GM12878 (cell line): ENCODE measurements around the gene RFFL. TPM values are rescaled to one million over a fixed set of nuclear protein-coding genes. Genes with fewer than 3 reads are reported as not detected.

Experiments
- ATAC-seq: fragments of 200-7000 bp; cut with Tn5 transposase; 3 replicates; pipeline ENCODE4 v1.9.1; 2020; ENCODE audit warnings: mild to moderate bottlenecking, moderate library complexity
- BruUV-seq: library from RNA; stranded (reverse); fragments of 400-500 nt; replicated peaks from 2 replicates; lab custom pipeline; 2021; lab: Mats Ljungman, UMichigan
- CTCF ChIA-PET: fragments of 300-600 bp; sonication (Branson Sonifier 250); formaldehyde crosslinking; extraction: SDS; loops from one replicate; lab custom pipeline; 2021; ENCODE audit warnings: inconsistent platforms; lab: Yijun Ruan, JAX
- POLR2A ChIA-PET: fragments of 350-600 bp; formaldehyde crosslinking; extraction: SDS; loops from one replicate; lab custom pipeline; 2021; ENCODE audit warnings: inconsistent platforms; lab: Charles Lee
- RAD21 ChIA-PET: fragments of 300-600 bp; sonication (Branson Sonifier 250); formaldehyde crosslinking; loops from one replicate; lab custom pipeline; 2023; ENCODE audit warnings: antibody characterized with exemption; ENCODE audit not compliant: unreplicated experiment; lab: Charles Lee
- SMC1A ChIA-PET: fragments of 300-600 bp; sonication (Branson Sonifier 250); formaldehyde crosslinking; loops from one replicate; lab custom pipeline; 2023; ENCODE audit not compliant: unreplicated experiment, uncharacterized antibody; lab: Charles Lee
- DNase-seq: peaks from one replicate; pipeline ENCODE4 v3.0.0-alpha.2; 2011; ENCODE audit warnings: low read depth, low spot score
- FAIRE-seq: peaks from 3 replicates; lab custom pipeline; 2011; peaks lifted over from hg19 to GRCh38; lab: Jason Lieb, UNC
- H2AFZ ChIP-seq: 2 replicates; pipeline ENCODE4 v1.6.0; 2011; ENCODE audit warnings: low read depth, low read length, control low read depth; ENCODE audit not compliant: control insufficient read depth
- H3K27ac ChIP-seq: 2 replicates; pipeline ENCODE4 v1.5.1; 2011; ENCODE audit warnings: control low read depth; ENCODE audit not compliant: control insufficient read depth, insufficient read depth
- H3K27me3 ChIP-seq, 2 experiments: replicated peaks in 1 of 2; 2 replicates each; pipeline versions ENCODE4 v1.6.0 to v1.6.1; 2011; ENCODE audit warnings: low read length in 1 of 2; ENCODE audit not compliant: control insufficient read depth in 2 of 2, insufficient read depth in 2 of 2
- H3K36me3 ChIP-seq, 2 experiments: 2 replicates each; pipeline ENCODE4 v1.5.1; 2011; ENCODE audit warnings: low read length in 1 of 2; ENCODE audit not compliant: control insufficient read depth in 2 of 2, insufficient read depth in 2 of 2
- H3K4me1 ChIP-seq: 2 replicates; pipeline ENCODE4 v1.6.1; 2011; ENCODE audit warnings: mild to moderate bottlenecking, low read length, moderate library complexity, mixed read lengths; ENCODE audit not compliant: control insufficient read depth, insufficient read depth
- H3K4me2 ChIP-seq: 2 replicates; pipeline ENCODE4 v1.6.0; 2011; ENCODE audit warnings: control low read depth; ENCODE audit not compliant: control insufficient read depth, insufficient read depth
- H3K4me3 ChIP-seq: fragments of 200-600 bp; sonication (generic); 2 replicates; pipeline ENCODE4 v1.5.1; 2016
- H3K79me2 ChIP-seq: 2 replicates; pipeline ENCODE4 v1.6.0; 2011; ENCODE audit warnings: low read length; ENCODE audit not compliant: control insufficient read depth, insufficient read depth
- H3K9ac ChIP-seq: 2 replicates; pipeline ENCODE4 v1.8.0; 2011; ENCODE audit warnings: low read length, control low read depth, mixed read lengths; ENCODE audit not compliant: control insufficient read depth, insufficient read depth
- H3K9me3 ChIP-seq: replicated peaks from 3 replicates; pipeline ENCODE4 v1.5.1; 2011; ENCODE audit warnings: mild to moderate bottlenecking, low read length; ENCODE audit not compliant: control insufficient read depth, insufficient read depth
- H4K20me1 ChIP-seq: 2 replicates; pipeline ENCODE4 v1.6.0; 2011; ENCODE audit not compliant: control insufficient read depth, insufficient read depth
- ASH2L ChIP-seq: fragments of 300-600, 200-600 bp; sonication (generic); IDR thresholded peaks from 2 replicates; pipeline ENCODE4 v1.6.1; 2017; ENCODE audit warnings: low read depth, mild to moderate bottlenecking, borderline replicate concordance
- CBFB ChIP-seq: IDR thresholded peaks from 2 replicates; pipeline ENCODE4 v1.6.1; 2016; ENCODE audit warnings: antibody characterized with exemption, low read depth
- CHD2 ChIP-seq: IDR thresholded peaks from 2 replicates; pipeline ENCODE4 v1.6.1; 2011; ENCODE audit warnings: low read depth, low read length, improper control_type of control experiment, borderline replicate concordance
- CREM ChIP-seq: IDR thresholded peaks from 2 replicates; pipeline ENCODE4 v1.6.1; 2014; ENCODE audit warnings: antibody characterized with exemption, low read depth
- HDGF ChIP-seq: fragments of 450-650 bp; IDR thresholded peaks from 2 replicates; pipeline ENCODE4 v1.6.1; 2016; ENCODE audit warnings: antibody characterized with exemption
- NR2C1 ChIP-seq: fragments of 450-650 bp; IDR thresholded peaks from 2 replicates; pipeline ENCODE4 v1.6.1; 2017; ENCODE audit warnings: antibody characterized with exemption, mild to moderate bottlenecking, moderate library complexity
- RB1 ChIP-seq: fragments of 450-650 bp; formaldehyde crosslinking; IDR thresholded peaks from 2 replicates; pipeline ENCODE4 v1.6.1; 2017; ENCODE audit warnings: mild to moderate bottlenecking, borderline replicate concordance
- SREBF1 ChIP-seq: IDR thresholded peaks from 2 replicates; pipeline ENCODE4 v1.6.1; 2012; ENCODE audit warnings: mild to moderate bottlenecking, low read length
- WGBS: methylation state at CpG from one replicate; pipeline ENCODE4 v1.1.6; 2016; ENCODE audit warnings: low lambda C conversion rate; ENCODE audit not compliant: insufficient replicate concordance, insufficient coverage; ENCODE audit errors: missing lambda C conversion rate; 5-methylcytosine and 5-hydroxymethylcytosine counted together
- in situ Hi-C: fragments of 300-500 bp; cut with MboI; formaldehyde crosslinking; loops from 9 replicates; pipeline ENCODE4 v1.14.3; 2018; ENCODE audit warnings: mixed read lengths
- intact Hi-C: fragments of 100-400 bp; cut with micrococcal nuclease; formaldehyde crosslinking; loops from one replicate; pipeline ENCODE4 v1.14.2; 2022; ENCODE audit not compliant: unreplicated experiment
- polyA plus RNA-seq, 11 experiments: library from polyadenylated mRNA; depleted of rRNA in 4 of 11; unstranded in 6 of 11; stranded (reverse) in 5 of 11; fragments of >200 nt; fragmentation: Nextera tagmentation in 4 of 11; fragmentation: Illumina TruSeq in 1 of 11; extraction: Ambion mirVana in 4 of 11; extraction: Trizol in 1 of 11; gene quantifications; 1 replicate in 1 of 11; 2 replicates in 10 of 11; pipeline versions ENCODE4 v1.2.1 to v1.2.3, GENCODE V29; 2011 to 2016; ENCODE audit warnings: inconsistent platforms in 2 of 11, missing spikeins in 2 of 11, low read depth in 1 of 11
- total RNA-seq, 4 experiments: library from RNA; depleted of rRNA in 3 of 4; stranded (reverse); fragments of >200 nt in 3 of 4; fragmentation: Illumina TruSeq in 1 of 4; extraction: Trizol in 1 of 4; gene quantifications; 2 replicates each; pipeline versions ENCODE4 v1.2.1 to v1.2.3, GENCODE V29; 2013 to 2021
- TF ChIP-seq, protein P1 (sequence below): fragments of 450-650 bp; IDR thresholded peaks from 2 replicates; pipeline ENCODE4 v1.6.1; 2018; ENCODE audit warnings: borderline replicate concordance, mild to moderate bottlenecking; ENCODE audit not compliant: partially characterized antibody
- TF ChIP-seq, protein P2 (sequence below): IDR thresholded peaks from 2 replicates; pipeline ENCODE4 v1.6.1; 2011; ENCODE audit warnings: borderline replicate concordance, low read depth, mild to moderate bottlenecking, moderate library complexity, mixed read lengths, low read length; ENCODE audit not compliant: insufficient read depth; ENCODE audit errors: extremely low read length
- TF ChIP-seq, protein P3 (sequence below): fragments of 450-650 bp; IDR thresholded peaks from 2 replicates; pipeline ENCODE4 v1.6.1; 2017; ENCODE audit warnings: borderline replicate concordance

Gene RFFL
- total and polyA plus RNA-seq, 10 of the 15 experiments (the other 5 are each of a cell fraction or from before 2014, with no cell fraction given): 4.7 to 56.1 (median 26.9) TPM

GRCh38 chr17:35056013-35056412 lies 7.5 kb downstream of the RFFL start:
- ChIA-PET RAD21 (no interaction called here), POLR2A (interaction anchor here (0.9 kb wide), 1 partner anchor 9 kb away, joined by 3 read pairs; no protein-coding TSS in a partner anchor), CTCF (interaction anchor here (1.9 kb wide), 1 partner anchor 63 kb away, joined by 5 read pairs; no protein-coding TSS in a partner anchor), SMC1A (interaction anchor here (3.0 to 20.5 kb wide), 3 partner anchors 9 to 28 kb away, joined by 15 to 534 read pairs (median 221); partner anchors contain the start of gene RFFL)
- Histone ChIP-seq H2AFZ (no peak overlapping the region), H3K9me3 (no peaks in the 10 kb centered on the region), H3K36me3 (peaks cover 2 to 3% of the 10 kb centered on the region in 2 experiments; a peak in 3 of 4 replicates), H3K4me1 (peaks cover 11% of the 10 kb centered on the region), H3K4me2 (no peak overlapping the region), H3K27ac (no peak overlapping the region), H4K20me1 (no peaks in the 10 kb centered on the region), H3K4me3 (no peak overlapping the region), H3K79me2 (peaks cover 26% of the 10 kb centered on the region), H3K27me3 (no peaks in the 10 kb centered on the region), H3K9ac (no peak overlapping the region)
- no peak for ATAC-seq
- in situ Hi-C loops (no loop called here), intact Hi-C loops (no loop called here)
- BruUV-seq: no TSS peak
- 70% methylated on average over 3 of the region's 3 CpGs for WGBS
- no peak for DNase-seq
- no peak for FAIRE-seq
- TF ChIP-seq, protein P1, sequence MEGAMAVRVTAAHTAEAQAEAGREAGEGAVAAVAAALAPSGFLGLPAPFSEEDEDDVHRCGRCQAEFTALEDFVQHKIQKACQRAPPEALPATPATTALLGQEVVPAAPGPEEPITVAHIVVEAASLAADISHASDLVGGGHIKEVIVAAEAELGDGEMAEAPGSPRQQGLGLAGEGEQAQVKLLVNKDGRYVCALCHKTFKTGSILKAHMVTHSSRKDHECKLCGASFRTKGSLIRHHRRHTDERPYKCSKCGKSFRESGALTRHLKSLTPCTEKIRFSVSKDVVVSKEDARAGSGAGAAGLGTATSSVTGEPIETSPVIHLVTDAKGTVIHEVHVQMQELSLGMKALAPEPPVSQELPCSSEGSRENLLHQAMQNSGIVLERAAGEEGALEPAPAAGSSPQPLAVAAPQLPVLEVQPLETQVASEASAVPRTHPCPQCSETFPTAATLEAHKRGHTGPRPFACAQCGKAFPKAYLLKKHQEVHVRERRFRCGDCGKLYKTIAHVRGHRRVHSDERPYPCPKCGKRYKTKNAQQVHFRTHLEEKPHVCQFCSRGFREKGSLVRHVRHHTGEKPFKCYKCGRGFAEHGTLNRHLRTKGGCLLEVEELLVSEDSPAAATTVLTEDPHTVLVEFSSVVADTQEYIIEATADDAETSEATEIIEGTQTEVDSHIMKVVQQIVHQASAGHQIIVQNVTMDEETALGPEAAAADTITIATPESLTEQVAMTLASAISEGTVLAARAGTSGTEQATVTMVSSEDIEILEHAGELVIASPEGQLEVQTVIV: no peak
- no peak for TF ChIP-seq ASH2L
- TF ChIP-seq HDGF: no peak
- TF ChIP-seq SREBF1: no peak
- TF ChIP-seq RB1: no peak
- no peak for TF ChIP-seq CREM
- no peak for TF ChIP-seq CBFB
- TF ChIP-seq CHD2: no peak
- no peak for TF ChIP-seq NR2C1
- TF ChIP-seq, protein P2, sequence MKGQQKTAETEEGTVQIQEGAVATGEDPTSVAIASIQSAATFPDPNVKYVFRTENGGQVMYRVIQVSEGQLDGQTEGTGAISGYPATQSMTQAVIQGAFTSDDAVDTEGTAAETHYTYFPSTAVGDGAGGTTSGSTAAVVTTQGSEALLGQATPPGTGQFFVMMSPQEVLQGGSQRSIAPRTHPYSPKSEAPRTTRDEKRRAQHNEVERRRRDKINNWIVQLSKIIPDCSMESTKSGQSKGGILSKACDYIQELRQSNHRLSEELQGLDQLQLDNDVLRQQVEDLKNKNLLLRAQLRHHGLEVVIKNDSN: no peak
- TF ChIP-seq, protein P3, sequence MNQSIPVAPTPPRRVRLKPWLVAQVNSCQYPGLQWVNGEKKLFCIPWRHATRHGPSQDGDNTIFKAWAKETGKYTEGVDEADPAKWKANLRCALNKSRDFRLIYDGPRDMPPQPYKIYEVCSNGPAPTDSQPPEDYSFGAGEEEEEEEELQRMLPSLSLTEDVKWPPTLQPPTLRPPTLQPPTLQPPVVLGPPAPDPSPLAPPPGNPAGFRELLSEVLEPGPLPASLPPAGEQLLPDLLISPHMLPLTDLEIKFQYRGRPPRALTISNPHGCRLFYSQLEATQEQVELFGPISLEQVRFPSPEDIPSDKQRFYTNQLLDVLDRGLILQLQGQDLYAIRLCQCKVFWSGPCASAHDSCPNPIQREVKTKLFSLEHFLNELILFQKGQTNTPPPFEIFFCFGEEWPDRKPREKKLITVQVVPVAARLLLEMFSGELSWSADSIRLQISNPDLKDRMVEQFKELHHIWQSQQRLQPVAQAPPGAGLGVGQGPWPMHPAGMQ: no peak
- TF ChIP-seq, all 136 proteins: peak for 0
